Measurements from ENCODE around the gene GLT6D1. TPM values are rescaled to one million over a fixed set of nuclear protein-coding genes. Genes with fewer than 3 reads are reported as not detected.
"Not testable (repeated sequence)": the region's sequence is repeated elsewhere in the genome, so short reads cannot be mapped to it uniquely, and the experiment has no call there.

The GLT6D1 gene
- total and polyA plus RNA-seq, 2 donors (not counting 1 experiment from before 2014, with no cell fraction given): not detected

DNA sequence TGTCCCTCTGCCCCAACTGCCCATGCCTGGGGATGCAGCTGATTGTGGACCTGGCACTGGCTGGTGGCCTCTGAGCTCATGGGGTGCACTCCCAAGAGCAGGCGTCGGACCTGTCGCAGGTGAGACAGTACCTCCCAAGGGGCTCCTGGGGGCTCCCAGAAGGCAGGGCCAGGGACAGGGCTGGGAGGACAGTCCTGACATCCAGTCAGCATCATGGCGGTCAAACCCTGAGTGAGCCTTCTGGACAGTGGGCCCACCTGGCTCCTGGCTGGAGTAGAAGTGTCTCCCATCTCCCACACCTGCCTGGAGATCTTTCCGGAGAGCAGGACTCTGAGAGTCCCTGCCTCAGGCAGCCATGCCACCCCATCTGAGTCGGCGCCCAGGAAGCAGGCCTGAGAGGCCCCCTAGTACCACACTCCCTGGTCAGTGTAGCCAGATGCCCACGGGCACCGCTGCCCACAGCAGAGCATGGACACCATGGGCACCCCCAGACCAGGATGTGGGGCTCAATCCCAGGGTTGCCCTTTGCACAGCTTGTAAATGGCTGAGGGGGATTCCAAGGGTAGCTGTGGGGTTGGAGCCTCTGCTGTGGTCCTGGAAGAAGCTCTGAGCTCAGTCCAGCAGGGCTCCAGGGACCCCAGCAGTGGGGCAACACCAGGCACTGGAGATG is 30.4 kb upstream of the GLT6D1 start:
- H3K27ac ChIP-seq (ENCODE audit: low read length in 2 of 2): no peak overlapping the region
- ChIA-PET POLR2A (no interaction called here), CTCF (no interaction called here)
- DNase-seq: no peak
- peaks cover 3% of the 10 kb centered on the region for H3K27me3 Mint-ChIP-seq
- H3K4me2 ChIP-seq (replicated peaks; ENCODE audit: low read depth, low read length, poor library complexity, severe bottlenecking): no peak overlapping the region
- no peaks in the 10 kb centered on the region for H3K79me2 ChIP-seq (ENCODE audit: control insufficient read depth, insufficient read depth, low read length)
- no peaks in the 10 kb centered on the region for H4K20me1 ChIP-seq (ENCODE audit: control insufficient read depth, insufficient read depth, low read length, poor library complexity, severe bottlenecking)
- H3K9ac ChIP-seq (ENCODE audit: low read length): no peak overlapping the region
- H3K27me3 ChIP-seq (replicated peaks in 1 of 4; ENCODE audit: control extremely low read depth in 1 of 4, control insufficient read depth in 3 of 4, insufficient read depth in 4 of 4, low read length in 3 of 4): no peaks in the 10 kb centered on the region
- H3K4me3 Mint-ChIP-seq: no peak overlapping the region
- peaks cover 0 to 13% (median 0%) of the 10 kb centered on the region in 3 donors for H3K9me3 ChIP-seq (ENCODE audit: control extremely low read depth in 1 of 3, control insufficient read depth in 2 of 3, insufficient read depth in 1 of 3, low read length in 2 of 3)
- TF ChIP-seq EZH2 (IDR thresholded peaks at IDR 0.05; ENCODE audit: borderline replicate concordance, insufficient read depth, low read depth, low read length, poor library complexity, severe bottlenecking): no peak
- TF ChIP-seq, protein P1, sequence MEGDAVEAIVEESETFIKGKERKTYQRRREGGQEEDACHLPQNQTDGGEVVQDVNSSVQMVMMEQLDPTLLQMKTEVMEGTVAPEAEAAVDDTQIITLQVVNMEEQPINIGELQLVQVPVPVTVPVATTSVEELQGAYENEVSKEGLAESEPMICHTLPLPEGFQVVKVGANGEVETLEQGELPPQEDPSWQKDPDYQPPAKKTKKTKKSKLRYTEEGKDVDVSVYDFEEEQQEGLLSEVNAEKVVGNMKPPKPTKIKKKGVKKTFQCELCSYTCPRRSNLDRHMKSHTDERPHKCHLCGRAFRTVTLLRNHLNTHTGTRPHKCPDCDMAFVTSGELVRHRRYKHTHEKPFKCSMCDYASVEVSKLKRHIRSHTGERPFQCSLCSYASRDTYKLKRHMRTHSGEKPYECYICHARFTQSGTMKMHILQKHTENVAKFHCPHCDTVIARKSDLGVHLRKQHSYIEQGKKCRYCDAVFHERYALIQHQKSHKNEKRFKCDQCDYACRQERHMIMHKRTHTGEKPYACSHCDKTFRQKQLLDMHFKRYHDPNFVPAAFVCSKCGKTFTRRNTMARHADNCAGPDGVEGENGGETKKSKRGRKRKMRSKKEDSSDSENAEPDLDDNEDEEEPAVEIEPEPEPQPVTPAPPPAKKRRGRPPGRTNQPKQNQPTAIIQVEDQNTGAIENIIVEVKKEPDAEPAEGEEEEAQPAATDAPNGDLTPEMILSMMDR (IDR thresholded peaks at IDR 0.05): no peak
- no peak overlapping the region for H2AFZ ChIP-seq (ENCODE audit: insufficient read depth, low read depth, low read length, poor library complexity, severe bottlenecking)
- H3K27ac Mint-ChIP-seq: no peak overlapping the region
- 96% methylated on average over 9 of the region's 9 CpGs for WGBS (ENCODE audit: insufficient coverage)
- no peaks in the 10 kb centered on the region for H3K36me3 ChIP-seq (replicated peaks in 1 of 2; ENCODE audit: control extremely low read depth in 1 of 2, control insufficient read depth in 1 of 2, extremely low read depth in 1 of 2, insufficient read depth in 2 of 2, low read length in 1 of 2)
- H3K9me3 Mint-ChIP-seq (ENCODE audit: insufficient read depth): peaks cover 3% of the 10 kb centered on the region
- no peak overlapping the region for H3K4me3 ChIP-seq (ENCODE audit: control extremely low read depth in 1 of 5, extremely low read depth in 1 of 5, insufficient read depth in 1 of 5, low read depth in 2 of 5, low read length in 4 of 5)
- H3K4me1 ChIP-seq (ENCODE audit: control insufficient read depth in 2 of 2, insufficient read depth in 2 of 2, low read length in 2 of 2): no peaks in the 10 kb centered on the region
- H3K4me1 Mint-ChIP-seq: no peaks in the 10 kb centered on the region
- intact Hi-C loops (cut with micrococcal nuclease): no loop called here
- no peak for ATAC-seq (ENCODE audit: low read depth)

DNA sequence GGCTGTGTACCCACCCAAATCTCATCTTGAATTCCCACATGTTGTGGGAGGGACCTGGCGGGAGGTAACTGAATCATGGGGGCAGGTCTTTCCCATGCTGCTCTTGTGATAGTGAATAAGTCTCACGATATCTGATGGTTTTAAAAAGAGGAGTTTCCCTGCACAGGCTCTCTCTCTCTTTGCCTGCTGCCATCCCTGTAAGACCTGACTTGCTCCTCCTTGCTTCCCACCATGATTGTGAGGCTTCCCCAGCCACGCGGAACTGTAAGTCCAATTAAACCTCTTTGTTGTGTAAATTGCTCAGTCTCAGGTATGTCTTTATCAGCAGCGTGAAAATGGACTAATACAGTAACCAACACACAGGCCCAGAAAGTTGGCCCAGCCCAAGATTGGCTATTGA is 29.7 kb upstream of the GLT6D1 start:
- no CpG with 5 or more reads among the region's 5 CpGs for WGBS (ENCODE audit: insufficient coverage)
- H3K9ac ChIP-seq (ENCODE audit: low read length); H3K4me3 ChIP-seq (ENCODE audit: control extremely low read depth in 1 of 5, extremely low read depth in 1 of 5, insufficient read depth in 1 of 5, low read depth in 2 of 5, low read length in 4 of 5); ATAC-seq (ENCODE audit: low read depth); H3K4me2 ChIP-seq (replicated peaks; ENCODE audit: low read depth, low read length, poor library complexity, severe bottlenecking); H3K27me3 ChIP-seq (replicated peaks in 1 of 4; ENCODE audit: control extremely low read depth in 1 of 4, control insufficient read depth in 3 of 4, insufficient read depth in 4 of 4, low read length in 3 of 4); intact Hi-C loops (cut with micrococcal nuclease); H3K4me3 Mint-ChIP-seq; POLR2A ChIA-PET; H4K20me1 ChIP-seq (ENCODE audit: control insufficient read depth, insufficient read depth, low read length, poor library complexity, severe bottlenecking); CTCF ChIA-PET; H3K27me3 Mint-ChIP-seq; H2AFZ ChIP-seq (ENCODE audit: insufficient read depth, low read depth, low read length, poor library complexity, severe bottlenecking); H3K27ac Mint-ChIP-seq; H3K9me3 Mint-ChIP-seq (ENCODE audit: insufficient read depth); H3K4me1 Mint-ChIP-seq; H3K36me3 ChIP-seq (replicated peaks in 1 of 2; ENCODE audit: control extremely low read depth in 1 of 2, control insufficient read depth in 1 of 2, extremely low read depth in 1 of 2, insufficient read depth in 2 of 2, low read length in 1 of 2); H3K79me2 ChIP-seq (ENCODE audit: control insufficient read depth, insufficient read depth, low read length); H3K4me1 ChIP-seq (ENCODE audit: control insufficient read depth in 2 of 2, insufficient read depth in 2 of 2, low read length in 2 of 2); H3K27ac ChIP-seq (ENCODE audit: low read length in 2 of 2); DNase-seq: not testable (repeated sequence)
- H3K9me3 ChIP-seq (ENCODE audit: control extremely low read depth in 1 of 3, control insufficient read depth in 2 of 3, insufficient read depth in 1 of 3, low read length in 2 of 3): peaks cover 0 to 13% (median 0%) of the 10 kb centered on the region in 3 donors
